ENCODE results near the gene CCKAR. TPM values are rescaled to one million over a fixed set of nuclear protein-coding genes. Genes with fewer than 3 reads are reported as not detected.

CCKAR gene
- total RNA-seq, 1 donor from 2014 or later = not detected

GRCh38 chr4:26458157-26458561 lies 32.1 kb downstream of the CCKAR start:
- H3K4me1 ChIP-seq (ENCODE audit: insufficient read depth, low read length) = peaks cover 16% of the 10 kb centered on the region
- FAIRE-seq (peak; percentile 56), DNase-seq (ENCODE audit: low read depth) (peak; percentile 77)
- H3K9me3 Mint-ChIP-seq (ENCODE audit: unreplicated experiment) = peaks cover 4% of the 10 kb centered on the region
- H3K4me1 Mint-ChIP-seq (ENCODE audit: low read depth, unreplicated experiment) = peaks cover 6% of the 10 kb centered on the region
- H3K4me3 Mint-ChIP-seq (ENCODE audit: unreplicated experiment) = no peak overlapping the region
- H3K27me3 ChIP-seq (ENCODE audit: insufficient read depth, low read length) = no peaks in the 10 kb centered on the region
- no peak overlapping the region for H3K27ac Mint-ChIP-seq (ENCODE audit: unreplicated experiment)
- H3K36me3 ChIP-seq (ENCODE audit: insufficient read depth, low read length) = no peaks in the 10 kb centered on the region
- no peaks in the 10 kb centered on the region for H3K9me3 ChIP-seq (ENCODE audit: insufficient read depth, low read depth, low read length)
- H3K27me3 Mint-ChIP-seq (ENCODE audit: low read depth, unreplicated experiment) = no peaks in the 10 kb centered on the region
- H3K79me2 ChIP-seq (ENCODE audit: insufficient read depth, low read length) = no peaks in the 10 kb centered on the region
- TF ChIP-seq EZH2 (IDR thresholded peaks at IDR 0.05; ENCODE audit: insufficient read depth, low read length) = no peak
- TF ChIP-seq CTCF (IDR thresholded peaks at IDR 0.05; ENCODE audit: insufficient read depth, low read depth, low read length) = no peak
- no peaks in the 10 kb centered on the region for H4K20me1 ChIP-seq (ENCODE audit: insufficient read depth, low read length)
- no peak overlapping the region for H3K4me3 ChIP-seq (ENCODE audit: insufficient read depth, low read depth, low read length)
- peak overlapping the region; percentile 6 for H2AFZ ChIP-seq (ENCODE audit: low read depth, low read length)
- H3K27ac ChIP-seq (ENCODE audit: low read depth, low read length) = no peak overlapping the region
- H3K9ac ChIP-seq (ENCODE audit: low read length) = no peak overlapping the region
- peak overlapping the region; percentile 21 for H3K4me2 ChIP-seq (ENCODE audit: low read length)
- H3K36me3 Mint-ChIP-seq (ENCODE audit: low read depth, unreplicated experiment) = no peaks in the 10 kb centered on the region

- Mint-ChIP-seq H3K27ac (ENCODE audit: unreplicated experiment) (no peak overlapping the region), H3K36me3 (ENCODE audit: low read depth, unreplicated experiment) (no peaks in the 10 kb centered on the region), H3K4me1 (ENCODE audit: low read depth, unreplicated experiment) (peaks cover 6% of the 10 kb centered on the region), H3K4me3 (ENCODE audit: unreplicated experiment) (no peak overlapping the region), H3K9me3 (ENCODE audit: unreplicated experiment) (peaks cover 4% of the 10 kb centered on the region), H3K27me3 (ENCODE audit: low read depth, unreplicated experiment) (no peaks in the 10 kb centered on the region)
- H3K4me3 ChIP-seq (ENCODE audit: insufficient read depth, low read depth, low read length) = no peak overlapping the region
- no peak overlapping the region for H3K9ac ChIP-seq (ENCODE audit: low read length)
- no peak overlapping the region for H2AFZ ChIP-seq (ENCODE audit: low read depth, low read length)
- H3K79me2 ChIP-seq (ENCODE audit: insufficient read depth, low read length) = no peaks in the 10 kb centered on the region
- TF ChIP-seq CTCF (IDR thresholded peaks at IDR 0.05; ENCODE audit: insufficient read depth, low read depth, low read length) = no peak
- TF ChIP-seq EZH2 (IDR thresholded peaks at IDR 0.05; ENCODE audit: insufficient read depth, low read length) = no peak
- DNase-seq (ENCODE audit: low read depth) = no peak
- no peaks in the 10 kb centered on the region for H4K20me1 ChIP-seq (ENCODE audit: insufficient read depth, low read length)
- H3K36me3 ChIP-seq (ENCODE audit: insufficient read depth, low read length) = no peaks in the 10 kb centered on the region
- FAIRE-seq = no peak
- H3K4me1 ChIP-seq (ENCODE audit: insufficient read depth, low read length) = peaks cover 16% of the 10 kb centered on the region
- H3K27ac ChIP-seq (ENCODE audit: low read depth, low read length) = no peak overlapping the region
- no peak overlapping the region for H3K4me2 ChIP-seq (ENCODE audit: low read length)
- no peaks in the 10 kb centered on the region for H3K27me3 ChIP-seq (ENCODE audit: insufficient read depth, low read length)
- no peaks in the 10 kb centered on the region for H3K9me3 ChIP-seq (ENCODE audit: insufficient read depth, low read depth, low read length)
Measured at GRCh38 chr4:26457412-26457811, 32.9 kb downstream of the CCKAR start.

GRCh38 chr4:26455571-26455970 lies 34.7 kb downstream of the CCKAR start:
- no peaks in the 10 kb centered on the region for H4K20me1 ChIP-seq (ENCODE audit: insufficient read depth, low read length)
- TF ChIP-seq CTCF (IDR thresholded peaks at IDR 0.05; ENCODE audit: insufficient read depth, low read depth, low read length) (no peak), EZH2 (IDR thresholded peaks at IDR 0.05; ENCODE audit: insufficient read depth, low read length) (no peak)
- no peaks in the 10 kb centered on the region for H3K79me2 ChIP-seq (ENCODE audit: insufficient read depth, low read length)
- H3K9me3 ChIP-seq (ENCODE audit: insufficient read depth, low read depth, low read length) = no peaks in the 10 kb centered on the region
- H3K9ac ChIP-seq (ENCODE audit: low read length) = no peak overlapping the region
- peaks cover 2% of the 10 kb centered on the region for H3K36me3 Mint-ChIP-seq (ENCODE audit: low read depth, unreplicated experiment)
- peaks cover 16% of the 10 kb centered on the region for H3K4me1 ChIP-seq (ENCODE audit: insufficient read depth, low read length)
- no peak overlapping the region for H3K27ac Mint-ChIP-seq (ENCODE audit: unreplicated experiment)
- no peak overlapping the region for H3K27ac ChIP-seq (ENCODE audit: low read depth, low read length)
- no peak overlapping the region for H3K4me3 Mint-ChIP-seq (ENCODE audit: unreplicated experiment)
- no peaks in the 10 kb centered on the region for H3K36me3 ChIP-seq (ENCODE audit: insufficient read depth, low read length)
- no peak overlapping the region for H2AFZ ChIP-seq (ENCODE audit: low read depth, low read length)
- peaks cover 6% of the 10 kb centered on the region for H3K4me1 Mint-ChIP-seq (ENCODE audit: low read depth, unreplicated experiment)
- H3K9me3 Mint-ChIP-seq (ENCODE audit: unreplicated experiment) = peaks cover 4% of the 10 kb centered on the region
- FAIRE-seq (no peak), DNase-seq (ENCODE audit: low read depth) (no peak)
- H3K27me3 Mint-ChIP-seq (ENCODE audit: low read depth, unreplicated experiment) = no peaks in the 10 kb centered on the region
- H3K27me3 ChIP-seq (ENCODE audit: insufficient read depth, low read length) = no peaks in the 10 kb centered on the region
- H3K4me2 ChIP-seq (ENCODE audit: low read length) = no peak overlapping the region
- no peak overlapping the region for H3K4me3 ChIP-seq (ENCODE audit: insufficient read depth, low read depth, low read length)

All from astrocyte (in vitro differentiated cells and primary cell).